GM12878 (cell line): ENCODE measurements around the gene ATF4. TPM values are rescaled to one million over a fixed set of nuclear protein-coding genes. Genes with fewer than 3 reads are reported as not detected.

ENCODE experiments used
- ASH2L ChIP-seq: fragments of 300-600, 200-600 bp; sonication (generic); IDR thresholded peaks from 2 replicates; pipeline ENCODE4 v1.6.1; 2017; ENCODE audit warnings: low read depth, mild to moderate bottlenecking, borderline replicate concordance
- ATF7 ChIP-seq: fragments of 450-650 bp; IDR thresholded peaks from 2 replicates; pipeline ENCODE4 v1.6.1; 2016; ENCODE audit warnings: low read depth, mild to moderate bottlenecking
- BCL11A ChIP-seq: IDR thresholded peaks from 2 replicates; pipeline ENCODE4 v1.6.1; 2011; ENCODE audit warnings: low read depth, low read length
- BHLHE40 ChIP-seq, 2 experiments: fragments of 450-650 bp in 1 of 2; IDR thresholded peaks; 2 replicates each; pipeline ENCODE4 v1.6.1; 2011 to 2017; ENCODE audit warnings: low read depth in 2 of 2, borderline replicate concordance in 1 of 2, improper control_type of control experiment in 1 of 2, low read length in 1 of 2, mild to moderate bottlenecking in 1 of 2
- CHD4 ChIP-seq: fragments of 200-600 bp; sonication (generic); IDR thresholded peaks from 2 replicates; pipeline ENCODE4 v1.6.1; 2016; ENCODE audit warnings: mild to moderate bottlenecking
- DPF2 ChIP-seq: fragments of 450-650 bp; IDR thresholded peaks from 2 replicates; pipeline ENCODE4 v1.6.1; 2017; ENCODE audit warnings: mild to moderate bottlenecking
- ELK1 ChIP-seq: IDR thresholded peaks from 2 replicates; pipeline ENCODE4 v1.6.1; 2012; ENCODE audit warnings: low read depth, low read length, improper control_type of control experiment
- ESRRA ChIP-seq: IDR thresholded peaks from 2 replicates; pipeline ENCODE4 v1.6.1; 2012; ENCODE audit warnings: mild to moderate bottlenecking, low read length, improper control_type of control experiment
- ETV6 ChIP-seq, 2 experiments: fragments of 450-650 bp in 1 of 2; IDR thresholded peaks in 1 of 2; conservative IDR thresholded peaks in 1 of 2; 2 replicates each; pipeline ENCODE4 v1.6.1; 2014; ENCODE audit warnings: antibody characterized with exemption in 1 of 2, borderline replicate concordance in 1 of 2, low read depth in 1 of 2, mild to moderate bottlenecking in 1 of 2, moderate library complexity in 1 of 2
- MEF2B ChIP-seq: fragments of 450-650 bp; IDR thresholded peaks from 2 replicates; pipeline ENCODE4 v1.6.1; 2018; ENCODE audit warnings: mild to moderate bottlenecking, moderate library complexity; ENCODE audit not compliant: partially characterized antibody, poor library complexity, severe bottlenecking
- MLLT1 ChIP-seq: fragments of 450-650 bp; IDR thresholded peaks from 2 replicates; pipeline ENCODE4 v1.6.1; 2016; ENCODE audit warnings: mild to moderate bottlenecking
- MTA3 ChIP-seq: IDR thresholded peaks from 2 replicates; pipeline ENCODE4 v1.6.1; 2012; ENCODE audit warnings: low read length, inconsistent platforms, borderline replicate concordance
- MYC ChIP-seq: IDR thresholded peaks from 2 replicates; pipeline ENCODE4 v1.6.1; 2011; ENCODE audit warnings: mild to moderate bottlenecking, low read length, moderate library complexity, inconsistent platforms; ENCODE audit not compliant: insufficient read depth, insufficient replicate concordance, insufficient read length, severe bottlenecking
- POLR2A ChIP-seq: IDR thresholded peaks from 2 replicates; pipeline ENCODE4 v1.6.1; 2011; ENCODE audit warnings: low read depth, mild to moderate bottlenecking, low read length
- POLR2AphosphoS2 ChIP-seq: IDR thresholded peaks from 2 replicates; pipeline ENCODE4 v1.6.1; 2011; ENCODE audit warnings: low read depth, mild to moderate bottlenecking, low read length, improper control_type of control experiment, moderate library complexity
- RBBP5 ChIP-seq: fragments of 200-600 bp; sonication (generic); conservative IDR thresholded peaks from 2 replicates; pipeline ENCODE4 v1.6.1; 2016
- SKIL ChIP-seq: fragments of 450-650 bp; IDR thresholded peaks from 2 replicates; pipeline ENCODE4 v1.6.1; 2017; ENCODE audit warnings: mild to moderate bottlenecking, low read depth, inconsistent platforms; ENCODE audit not compliant: poor library complexity, severe bottlenecking
- SMAD5 ChIP-seq: IDR thresholded peaks from 2 replicates; pipeline ENCODE4 v1.6.1; 2016; ENCODE audit warnings: antibody characterized with exemption, low read depth
- SREBF2 ChIP-seq: IDR thresholded peaks from 2 replicates; pipeline ENCODE4 v1.6.1; 2012; ENCODE audit warnings: mild to moderate bottlenecking, low read length
- ZBTB11 ChIP-seq: fragments of 450-650 bp; formaldehyde crosslinking; IDR thresholded peaks from 2 replicates; pipeline ENCODE4 v1.5.0; 2022; ENCODE audit warnings: mild to moderate bottlenecking, missing genetic modification characterization
- ZNF217 ChIP-seq: fragments of 450-650 bp; IDR thresholded peaks from 2 replicates; pipeline ENCODE4 v1.6.1; 2017; ENCODE audit warnings: antibody characterized with exemption, mild to moderate bottlenecking
- ZZZ3 ChIP-seq: IDR thresholded peaks from 2 replicates; pipeline ENCODE4 v1.6.1; 2011; ENCODE audit warnings: low read depth; ENCODE audit not compliant: control insufficient read depth, insufficient read length
- polyA plus RNA-seq, 11 experiments: library from polyadenylated mRNA; depleted of rRNA in 4 of 11; unstranded in 6 of 11; stranded (reverse) in 5 of 11; fragments of >200 nt; fragmentation: Nextera tagmentation in 4 of 11; fragmentation: Illumina TruSeq in 1 of 11; extraction: Ambion mirVana in 4 of 11; extraction: Trizol in 1 of 11; gene quantifications; 1 replicate in 1 of 11; 2 replicates in 10 of 11; pipeline versions ENCODE4 v1.2.1 to v1.2.3, GENCODE V29; 2011 to 2016; ENCODE audit warnings: inconsistent platforms in 2 of 11, missing spikeins in 2 of 11, low read depth in 1 of 11
- total RNA-seq, 4 experiments: library from RNA; depleted of rRNA in 3 of 4; stranded (reverse); fragments of >200 nt in 3 of 4; fragmentation: Illumina TruSeq in 1 of 4; extraction: Trizol in 1 of 4; gene quantifications; 2 replicates each; pipeline versions ENCODE4 v1.2.1 to v1.2.3, GENCODE V29; 2013 to 2021

Gene ATF4
- total and polyA plus RNA-seq, 10 of the 15 experiments (the other 5 are each of a cell fraction or from before 2014, with no cell fraction given) = 88.3 to 605 (median 320) TPM

GRCh38 chr22:39490135-39490798, 30.1 kb upstream of the ATF4 start (continued):
- TF ChIP-seq SKIL = no peak
- no peak for TF ChIP-seq BCL11A
- 0 out of 2 replicates have a peak, but pooled peaks have one; percentile 30 for TF ChIP-seq POLR2A
- no peak for TF ChIP-seq ZBTB11
- TF ChIP-seq ETV6 (conservative IDR thresholded peaks at IDR 0.05 in 1 of 2, IDR thresholded peaks at IDR 0.05 in 1 of 2; ENCODE audit: borderline replicate concordance in 1 of 2, low read depth in 1 of 2) = no peak
- no peak for TF ChIP-seq ASH2L
- no peak for TF ChIP-seq MTA3
- 0 out of 2 replicates have a peak, but pooled peaks have one; percentile 16 for TF ChIP-seq ESRRA
- TF ChIP-seq ATF7 = no peak
- TF ChIP-seq MYC = peak; percentile 48
- TF ChIP-seq ELK1 = no peak
- no peak for TF ChIP-seq BHLHE40 (IDR thresholded peaks at IDR 0.05; ENCODE audit: borderline replicate concordance in 1 of 2, low read depth in 2 of 2, low read length in 1 of 2)
- no peak for TF ChIP-seq SMAD5
- no peak for TF ChIP-seq MEF2B
- no peak for TF ChIP-seq ZZZ3
- TF ChIP-seq CHD4 = no peak
- TF ChIP-seq ZNF217 = no peak
- TF ChIP-seq DPF2 = no peak
- no peak for TF ChIP-seq RBBP5
- no peak for TF ChIP-seq POLR2AphosphoS2
- no peak for TF ChIP-seq MLLT1
- TF ChIP-seq SREBF2 = no peak
